ENCODE data around the gene CROCC2. TPM values are rescaled to one million over a fixed set of nuclear protein-coding genes. Genes with fewer than 3 reads are reported as not detected.

CROCC2 gene
- polyA plus RNA-seq, 2 of the 4 experiments (the other 2 are of a cell fraction) = not detected

DNA sequence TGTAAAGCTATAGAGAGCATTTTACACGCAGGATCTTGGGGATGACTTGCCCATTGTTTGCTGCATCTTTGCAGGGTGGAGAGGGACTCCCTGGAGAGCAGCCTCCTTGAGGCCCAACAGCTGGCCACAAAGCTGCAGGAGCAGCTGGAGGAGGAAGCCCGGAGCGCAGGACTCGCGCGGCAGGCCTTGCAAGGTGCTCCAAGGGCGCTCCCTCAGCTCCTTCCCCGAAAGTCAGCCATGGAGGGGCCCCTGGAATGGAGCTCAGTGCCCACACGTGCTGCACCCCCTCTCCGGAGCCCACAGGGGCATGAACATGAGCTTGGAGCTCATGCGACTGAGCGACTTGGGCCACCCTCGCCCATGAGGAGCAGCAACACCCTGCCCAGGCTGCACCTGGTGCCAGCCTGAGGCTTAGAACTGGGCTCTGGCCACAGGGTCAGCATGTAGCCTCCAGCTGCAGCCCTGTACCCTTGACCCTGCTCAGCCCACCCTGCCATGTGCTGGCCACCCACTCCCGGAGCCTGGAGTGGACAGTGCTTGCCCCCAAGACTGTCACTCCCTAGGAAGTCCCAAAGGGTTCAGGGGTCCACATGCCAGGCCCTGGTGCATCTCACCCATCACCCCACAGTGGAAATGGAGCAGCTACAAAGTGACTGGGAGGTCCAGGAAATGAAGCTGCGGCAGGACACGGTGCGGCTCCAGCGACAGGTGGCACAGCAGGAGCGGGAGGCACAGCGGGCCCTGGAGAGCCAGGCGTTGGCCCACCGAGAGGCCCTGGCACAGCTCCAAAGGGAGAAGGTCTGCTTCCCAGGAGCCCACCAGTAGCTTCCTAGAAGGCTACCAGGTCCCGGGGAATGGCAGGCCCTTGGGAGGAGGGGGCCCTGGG is 43.0 kb downstream of the CROCC2 start:
- TF ChIP-seq HDAC2 (IDR thresholded peaks at IDR 0.05) = no peak
- TF ChIP-seq, protein P1, sequence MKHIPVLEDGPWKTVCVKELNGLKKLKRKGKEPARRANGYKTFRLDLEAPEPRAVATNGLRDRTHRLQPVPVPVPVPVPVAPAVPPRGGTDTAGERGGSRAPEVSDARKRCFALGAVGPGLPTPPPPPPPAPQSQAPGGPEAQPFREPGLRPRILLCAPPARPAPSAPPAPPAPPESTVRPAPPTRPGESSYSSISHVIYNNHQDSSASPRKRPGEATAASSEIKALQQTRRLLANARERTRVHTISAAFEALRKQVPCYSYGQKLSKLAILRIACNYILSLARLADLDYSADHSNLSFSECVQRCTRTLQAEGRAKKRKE (CRISPR knock-in tag; IDR thresholded peaks at IDR 0.05; ENCODE audit: low read depth) = no peak
- no peak for TF ChIP-seq FOXS1 (CRISPR knock-in tag; IDR thresholded peaks at IDR 0.05)
- H3K27ac ChIP-seq = no peak overlapping the region
- no peak for DNase-seq (ENCODE audit: low read depth in 1 of 2, low spot score in 1 of 2)
- H3K9me3 ChIP-seq = no peaks in the 10 kb centered on the region
- 68% methylated on average over 9 of the region's 23 CpGs for WGBS (ENCODE audit: missing lambda C conversion rate)
- no peak for FAIRE-seq
- H3K4me1 ChIP-seq = no peaks in the 10 kb centered on the region
- ChIA-PET POLR2A (no interaction called here), CTCF (interaction anchor here (1.1 to 1.5 kb wide), 2 partner anchors 35 to 98 kb away, joined by 3 read pairs; no protein-coding TSS in a partner anchor)
- H3K4me3 ChIP-seq = no peak overlapping the region
- ATAC-seq = no peak
- no peak overlapping the region for H3K4me2 ChIP-seq

DNA sequence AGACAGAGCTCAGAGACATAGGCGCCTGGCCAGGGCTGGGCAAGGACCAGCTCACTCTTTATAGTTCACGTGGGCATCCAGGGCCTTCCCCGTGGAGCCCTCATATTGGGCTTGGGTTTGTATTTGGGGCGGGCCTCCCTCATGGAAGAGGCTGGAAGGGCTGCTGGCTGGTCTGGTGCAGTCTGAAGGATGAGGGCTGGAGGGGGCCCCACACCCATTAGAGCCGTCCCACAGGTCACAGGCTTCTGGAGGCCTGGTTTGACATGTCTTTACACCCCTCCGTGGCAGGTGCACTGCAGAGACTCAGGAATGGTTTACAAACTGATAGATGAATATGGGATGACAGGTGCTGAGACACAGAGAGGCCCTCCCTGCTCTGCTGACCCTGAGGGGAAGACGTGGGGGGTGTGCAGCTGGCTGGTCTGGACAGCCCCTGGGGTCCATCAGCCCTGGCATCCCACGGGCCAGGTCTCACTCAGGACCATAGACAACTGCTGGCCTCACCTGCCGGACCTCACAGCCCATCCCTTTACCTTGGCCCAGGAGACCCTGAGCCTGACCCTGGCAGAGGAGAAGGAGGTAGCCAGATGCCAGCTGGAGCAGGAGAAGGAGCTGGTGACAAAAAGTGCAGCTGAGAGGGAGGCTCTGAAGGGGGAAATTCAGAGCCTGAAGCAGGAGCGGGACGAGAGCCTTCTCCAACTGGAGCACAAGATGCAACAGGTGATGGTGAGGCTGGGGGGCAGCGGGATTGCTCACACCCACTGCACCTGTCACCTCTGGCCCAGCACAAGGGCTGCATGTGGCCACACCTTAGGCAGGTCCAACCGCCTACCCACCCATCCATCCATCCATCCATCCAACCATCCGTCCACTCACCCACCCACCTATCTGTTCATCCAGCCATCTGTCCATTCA is 43.9 kb downstream of the CROCC2 start:
- TF ChIP-seq, protein P2, sequence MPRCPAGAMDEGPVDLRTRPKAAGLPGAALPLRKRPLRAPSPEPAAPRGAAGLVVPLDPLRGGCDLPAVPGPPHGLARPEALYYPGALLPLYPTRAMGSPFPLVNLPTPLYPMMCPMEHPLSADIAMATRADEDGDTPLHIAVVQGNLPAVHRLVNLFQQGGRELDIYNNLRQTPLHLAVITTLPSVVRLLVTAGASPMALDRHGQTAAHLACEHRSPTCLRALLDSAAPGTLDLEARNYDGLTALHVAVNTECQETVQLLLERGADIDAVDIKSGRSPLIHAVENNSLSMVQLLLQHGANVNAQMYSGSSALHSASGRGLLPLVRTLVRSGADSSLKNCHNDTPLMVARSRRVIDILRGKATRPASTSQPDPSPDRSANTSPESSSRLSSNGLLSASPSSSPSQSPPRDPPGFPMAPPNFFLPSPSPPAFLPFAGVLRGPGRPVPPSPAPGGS (IDR thresholded peaks at IDR 0.05) = no peak
- TF ChIP-seq CBX8 (IDR thresholded peaks at IDR 0.05) (no peak), KDM5A (IDR thresholded peaks at IDR 0.05) (no peak), ESRRA (IDR thresholded peaks at IDR 0.05; ENCODE audit: borderline replicate concordance, low read length) (no peak), CBX2 (IDR thresholded peaks at IDR 0.05; ENCODE audit: borderline replicate concordance, low read depth) (no peak), ZC3H11A (IDR thresholded peaks at IDR 0.05) (no peak), GATA3 (IDR thresholded peaks at IDR 0.05; ENCODE audit: borderline replicate concordance) (no peak), RARB (CRISPR knock-in tag; IDR thresholded peaks at IDR 0.05) (no peak), ZNF302 (CRISPR knock-in tag; IDR thresholded peaks at IDR 0.05) (no peak), POLR2AphosphoS2 (conservative IDR thresholded peaks at IDR 0.05; ENCODE audit: low read length) (no peak), ZFP36 (IDR thresholded peaks at IDR 0.05; ENCODE audit: borderline replicate concordance, partially characterized antibody) (no peak)
- TF ChIP-seq, protein P3, sequence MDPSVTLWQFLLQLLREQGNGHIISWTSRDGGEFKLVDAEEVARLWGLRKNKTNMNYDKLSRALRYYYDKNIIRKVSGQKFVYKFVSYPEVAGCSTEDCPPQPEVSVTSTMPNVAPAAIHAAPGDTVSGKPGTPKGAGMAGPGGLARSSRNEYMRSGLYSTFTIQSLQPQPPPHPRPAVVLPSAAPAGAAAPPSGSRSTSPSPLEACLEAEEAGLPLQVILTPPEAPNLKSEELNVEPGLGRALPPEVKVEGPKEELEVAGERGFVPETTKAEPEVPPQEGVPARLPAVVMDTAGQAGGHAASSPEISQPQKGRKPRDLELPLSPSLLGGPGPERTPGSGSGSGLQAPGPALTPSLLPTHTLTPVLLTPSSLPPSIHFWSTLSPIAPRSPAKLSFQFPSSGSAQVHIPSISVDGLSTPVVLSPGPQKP (IDR thresholded peaks at IDR 0.05; ENCODE audit: low read depth, low read length) = no peak
- TF ChIP-seq, protein P4, sequence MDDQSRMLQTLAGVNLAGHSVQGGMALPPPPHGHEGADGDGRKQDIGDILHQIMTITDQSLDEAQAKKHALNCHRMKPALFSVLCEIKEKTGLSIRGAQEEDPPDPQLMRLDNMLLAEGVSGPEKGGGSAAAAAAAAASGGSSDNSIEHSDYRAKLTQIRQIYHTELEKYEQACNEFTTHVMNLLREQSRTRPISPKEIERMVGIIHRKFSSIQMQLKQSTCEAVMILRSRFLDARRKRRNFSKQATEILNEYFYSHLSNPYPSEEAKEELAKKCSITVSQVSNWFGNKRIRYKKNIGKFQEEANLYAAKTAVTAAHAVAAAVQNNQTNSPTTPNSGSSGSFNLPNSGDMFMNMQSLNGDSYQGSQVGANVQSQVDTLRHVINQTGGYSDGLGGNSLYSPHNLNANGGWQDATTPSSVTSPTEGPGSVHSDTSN (IDR thresholded peaks at IDR 0.05) = no peak
- TF ChIP-seq, protein P5, sequence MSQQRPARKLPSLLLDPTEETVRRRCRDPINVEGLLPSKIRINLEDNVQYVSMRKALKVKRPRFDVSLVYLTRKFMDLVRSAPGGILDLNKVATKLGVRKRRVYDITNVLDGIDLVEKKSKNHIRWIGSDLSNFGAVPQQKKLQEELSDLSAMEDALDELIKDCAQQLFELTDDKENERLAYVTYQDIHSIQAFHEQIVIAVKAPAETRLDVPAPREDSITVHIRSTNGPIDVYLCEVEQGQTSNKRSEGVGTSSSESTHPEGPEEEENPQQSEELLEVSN (IDR thresholded peaks at IDR 0.05; ENCODE audit: borderline replicate concordance, low read depth) = no peak
- TF ChIP-seq, protein P6, sequence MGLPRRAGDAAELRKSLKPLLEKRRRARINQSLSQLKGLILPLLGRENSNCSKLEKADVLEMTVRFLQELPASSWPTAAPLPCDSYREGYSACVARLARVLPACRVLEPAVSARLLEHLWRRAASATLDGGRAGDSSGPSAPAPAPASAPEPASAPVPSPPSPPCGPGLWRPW (IDR thresholded peaks at IDR 0.05) = no peak
- TF ChIP-seq, protein P7, sequence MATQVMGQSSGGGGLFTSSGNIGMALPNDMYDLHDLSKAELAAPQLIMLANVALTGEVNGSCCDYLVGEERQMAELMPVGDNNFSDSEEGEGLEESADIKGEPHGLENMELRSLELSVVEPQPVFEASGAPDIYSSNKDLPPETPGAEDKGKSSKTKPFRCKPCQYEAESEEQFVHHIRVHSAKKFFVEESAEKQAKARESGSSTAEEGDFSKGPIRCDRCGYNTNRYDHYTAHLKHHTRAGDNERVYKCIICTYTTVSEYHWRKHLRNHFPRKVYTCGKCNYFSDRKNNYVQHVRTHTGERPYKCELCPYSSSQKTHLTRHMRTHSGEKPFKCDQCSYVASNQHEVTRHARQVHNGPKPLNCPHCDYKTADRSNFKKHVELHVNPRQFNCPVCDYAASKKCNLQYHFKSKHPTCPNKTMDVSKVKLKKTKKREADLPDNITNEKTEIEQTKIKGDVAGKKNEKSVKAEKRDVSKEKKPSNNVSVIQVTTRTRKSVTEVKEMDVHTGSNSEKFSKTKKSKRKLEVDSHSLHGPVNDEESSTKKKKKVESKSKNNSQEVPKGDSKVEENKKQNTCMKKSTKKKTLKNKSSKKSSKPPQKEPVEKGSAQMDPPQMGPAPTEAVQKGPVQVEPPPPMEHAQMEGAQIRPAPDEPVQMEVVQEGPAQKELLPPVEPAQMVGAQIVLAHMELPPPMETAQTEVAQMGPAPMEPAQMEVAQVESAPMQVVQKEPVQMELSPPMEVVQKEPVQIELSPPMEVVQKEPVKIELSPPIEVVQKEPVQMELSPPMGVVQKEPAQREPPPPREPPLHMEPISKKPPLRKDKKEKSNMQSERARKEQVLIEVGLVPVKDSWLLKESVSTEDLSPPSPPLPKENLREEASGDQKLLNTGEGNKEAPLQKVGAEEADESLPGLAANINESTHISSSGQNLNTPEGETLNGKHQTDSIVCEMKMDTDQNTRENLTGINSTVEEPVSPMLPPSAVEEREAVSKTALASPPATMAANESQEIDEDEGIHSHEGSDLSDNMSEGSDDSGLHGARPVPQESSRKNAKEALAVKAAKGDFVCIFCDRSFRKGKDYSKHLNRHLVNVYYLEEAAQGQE (IDR thresholded peaks at IDR 0.05) = no peak
- no peak for FAIRE-seq
- no peak for DNase-seq (ENCODE audit: low read depth in 1 of 2, low spot score in 1 of 2)
- Histone ChIP-seq H3K27ac (no peak overlapping the region), H3K4me3 (no peak overlapping the region), H3K4me2 (no peak overlapping the region), H3K9me3 (no peaks in the 10 kb centered on the region), H3K4me1 (no peaks in the 10 kb centered on the region)
- POLR2A ChIA-PET = interaction anchor here (0.7 kb wide), 1 partner anchor 44 kb away, joined by 3 read pairs; the partner anchor contains the start of gene CROCC2
- 16% methylated on average over 12 of the region's 14 CpGs for WGBS (ENCODE audit: missing lambda C conversion rate)
- CTCF ChIA-PET = interaction anchor here (1.1 to 1.5 kb wide), 2 partner anchors 36 to 99 kb away, joined by 3 read pairs; no protein-coding TSS in a partner anchor
- no peak for ATAC-seq
